NCI-H1417 (cell line): ENCODE data around the gene PSMG2.
"Not testable (repeated sequence)": the region's sequence is repeated elsewhere in the genome, so short reads cannot be mapped to it uniquely, and the experiment has no call there.

Experiments
- DNase-seq, 3 experiments: peaks; one replicate each; lab custom pipeline; 2025; lab: John Stamatoyannopoulos, UW

PSMG2 gene

DNA sequence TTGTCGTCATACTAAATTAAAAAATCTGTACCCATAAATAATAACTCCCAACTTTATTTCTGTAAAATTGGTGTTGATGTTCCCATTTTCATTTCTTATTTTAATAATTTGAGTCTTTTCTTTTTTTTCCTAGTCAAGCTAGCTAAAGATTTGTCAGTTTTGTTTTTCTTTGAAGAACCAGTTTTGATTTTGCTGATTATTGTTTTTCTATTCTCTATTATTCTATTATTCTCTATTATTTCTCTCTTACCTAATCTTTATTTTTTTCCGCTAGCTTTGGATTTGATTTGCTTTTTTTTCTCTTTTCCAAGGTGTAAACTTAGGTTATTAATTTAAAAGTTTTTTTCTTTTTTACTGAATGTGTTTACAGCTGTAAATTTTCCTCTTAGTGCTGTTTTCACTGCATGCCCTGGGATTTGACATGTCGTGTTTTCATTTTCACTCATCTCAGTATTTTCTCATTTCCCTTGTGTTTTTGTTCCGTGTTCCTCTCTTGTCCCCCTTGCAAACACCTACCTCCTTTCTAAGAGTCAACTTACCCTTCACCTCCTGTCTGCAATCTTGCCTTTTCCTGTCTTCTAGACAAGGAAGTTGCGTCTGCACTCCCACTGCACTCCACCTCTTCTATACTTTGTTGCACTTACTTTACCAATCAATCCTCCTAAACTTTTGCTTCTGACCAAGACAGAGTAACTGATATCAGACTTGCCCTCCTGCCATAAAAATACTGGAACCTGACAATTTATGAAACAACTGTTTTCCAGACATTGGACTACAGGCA lies 18.8 kb downstream of the PSMG2 start:
- DNase-seq, result no peak

DNA sequence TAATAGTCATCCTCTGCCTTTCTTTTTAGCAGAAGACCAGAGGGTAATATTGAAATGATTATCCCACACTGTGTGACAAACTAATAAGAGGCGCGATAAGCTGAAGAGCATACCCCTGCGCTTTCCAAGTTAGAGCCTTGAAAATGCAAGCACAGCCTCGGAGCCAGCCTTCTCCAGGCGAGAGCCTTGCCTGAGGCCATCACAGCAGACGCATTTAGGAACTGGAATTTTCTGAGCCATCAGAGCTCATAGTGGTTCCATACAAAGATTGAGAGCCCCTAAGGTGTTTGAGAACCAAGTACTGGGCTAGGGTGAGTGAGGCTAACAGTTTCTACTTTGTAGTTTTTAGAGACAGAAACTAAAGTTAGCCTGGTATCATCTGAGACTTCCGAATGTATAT lies 19.9 kb downstream of the PSMG2 start:
- DNase-seq, result no peak

DNA sequence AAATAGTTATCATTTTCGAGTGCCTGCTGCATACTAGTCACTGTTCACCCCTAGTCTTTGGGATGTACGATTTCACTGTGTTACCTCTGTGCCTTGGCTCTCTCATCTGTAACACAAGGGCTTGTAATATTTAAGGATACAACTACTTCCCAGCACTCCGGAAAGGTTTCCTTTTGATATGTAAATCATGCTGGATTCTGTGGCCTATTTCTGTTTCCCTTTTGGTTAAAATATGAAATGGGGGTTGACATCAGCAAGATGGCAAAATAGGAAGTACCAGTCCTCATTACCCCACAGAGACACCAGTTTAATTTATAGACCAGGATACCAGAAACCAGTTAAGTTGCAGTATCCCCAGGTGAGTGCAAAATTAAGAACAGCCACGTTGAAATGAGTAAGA lies 23.5 kb downstream of the PSMG2 start:
- no peak for DNase-seq

DNA sequence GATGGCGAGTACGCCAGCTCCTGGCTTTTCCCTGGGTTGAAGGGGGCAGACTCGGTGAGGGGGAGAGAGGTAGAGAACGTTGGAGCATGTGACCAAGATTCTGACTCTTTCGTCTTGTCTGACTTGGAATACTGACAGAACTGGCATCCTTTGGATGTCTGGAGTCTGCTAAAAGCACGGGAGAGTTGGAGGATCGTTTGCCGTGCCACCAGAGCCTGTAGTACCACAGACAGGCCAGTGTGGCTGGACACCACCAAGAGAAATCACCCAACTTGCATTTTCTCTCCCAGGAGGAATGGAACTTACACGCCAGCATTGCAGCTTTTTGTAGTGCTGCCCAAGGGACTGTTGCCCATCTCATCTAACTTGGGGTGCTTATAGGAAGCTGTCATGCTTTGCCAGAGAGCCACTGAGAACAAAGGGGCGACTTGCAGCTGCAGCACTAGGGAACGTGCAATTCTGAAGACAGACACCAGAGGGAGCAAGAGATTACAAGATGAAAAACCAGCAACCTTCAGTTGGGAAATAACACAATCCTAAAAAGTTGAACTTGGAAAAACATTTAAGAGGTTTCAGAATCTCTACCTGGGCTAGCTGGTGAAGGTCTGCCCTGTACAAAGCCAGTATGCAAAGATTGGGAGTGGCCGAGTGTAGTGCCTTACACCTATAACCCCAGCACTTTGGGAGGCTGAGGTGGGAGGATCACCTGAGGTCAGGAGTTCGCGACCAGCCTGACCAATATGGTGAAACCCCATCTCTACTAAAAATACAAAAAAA lies 24.1 kb downstream of the PSMG2 start:
- peak; percentile 44 to 84 (median 66) for DNase-seq

DNA sequence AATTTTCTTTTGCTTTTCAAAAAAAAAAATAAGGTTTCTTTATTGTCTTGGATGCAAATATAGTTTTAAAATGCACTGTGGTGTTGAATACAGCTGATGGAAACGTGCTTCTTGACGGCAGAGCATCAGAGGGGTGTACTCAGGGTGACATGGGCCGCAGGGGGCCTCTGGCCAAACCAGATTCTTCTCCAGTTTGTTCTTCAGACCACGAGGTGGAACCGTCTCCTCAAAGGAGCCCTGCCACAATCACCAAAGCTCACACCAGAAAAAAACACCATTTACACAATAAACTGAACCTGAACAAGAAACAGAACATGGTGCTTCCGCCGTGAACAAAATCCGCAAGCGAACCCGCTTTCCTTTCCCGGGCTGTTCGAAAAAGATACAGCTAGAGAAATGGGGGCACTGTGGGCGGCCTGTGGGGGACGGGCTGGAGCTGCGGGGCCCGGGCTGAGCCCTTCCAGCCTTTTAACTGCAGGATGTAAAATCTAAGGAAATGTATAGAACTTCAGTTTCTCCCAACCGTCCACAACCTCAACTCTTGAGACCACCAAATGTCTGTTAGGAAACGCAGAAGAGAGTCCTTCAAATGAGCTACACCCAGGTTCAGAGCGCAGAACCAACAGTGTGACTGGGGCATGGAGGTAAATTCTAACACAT lies 34.5 kb downstream of the PSMG2 start:
- no peak for DNase-seq

DNA sequence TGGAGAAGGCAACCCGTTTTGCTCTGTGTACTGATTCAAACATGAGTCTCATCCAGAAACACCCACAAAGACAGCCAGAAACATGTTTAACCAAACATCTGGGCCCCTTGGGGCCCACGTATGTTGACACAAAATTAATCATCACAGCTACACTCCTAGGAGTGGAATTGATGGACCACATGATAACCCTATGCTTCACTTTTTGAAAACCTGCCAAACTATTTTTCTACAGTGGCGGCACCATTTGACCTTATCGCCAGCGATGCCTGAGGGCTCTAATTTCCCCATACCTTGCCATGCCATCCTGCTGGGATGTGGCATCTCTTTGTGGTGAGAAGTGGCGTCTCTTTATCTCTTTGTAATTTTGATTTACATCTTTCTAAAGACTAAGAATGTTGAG lies 38.5 kb downstream of the PSMG2 start:
- peak; percentile 38 to 70 (median 68) for DNase-seq

DNA sequence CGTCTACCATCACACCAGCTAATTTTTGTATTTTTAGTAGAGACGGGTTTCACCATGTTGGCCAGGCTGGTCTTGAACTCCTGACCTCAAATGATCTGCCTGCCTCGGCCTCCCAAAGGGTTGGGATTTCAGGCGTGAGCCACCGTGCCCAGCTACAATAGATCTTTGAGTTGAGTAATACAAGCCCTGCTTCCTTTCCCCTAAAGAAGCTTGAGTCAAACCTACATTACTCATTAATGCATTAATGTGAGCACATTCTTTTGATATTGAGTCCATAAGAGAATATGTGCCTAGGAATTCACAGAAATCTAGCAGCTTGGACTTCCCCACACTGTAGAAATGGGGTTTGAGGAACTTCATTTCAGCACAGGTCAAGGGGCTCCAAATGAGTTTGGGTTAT lies 39.6 kb downstream of the PSMG2 start:
- DNase-seq, result no peak

DNA sequence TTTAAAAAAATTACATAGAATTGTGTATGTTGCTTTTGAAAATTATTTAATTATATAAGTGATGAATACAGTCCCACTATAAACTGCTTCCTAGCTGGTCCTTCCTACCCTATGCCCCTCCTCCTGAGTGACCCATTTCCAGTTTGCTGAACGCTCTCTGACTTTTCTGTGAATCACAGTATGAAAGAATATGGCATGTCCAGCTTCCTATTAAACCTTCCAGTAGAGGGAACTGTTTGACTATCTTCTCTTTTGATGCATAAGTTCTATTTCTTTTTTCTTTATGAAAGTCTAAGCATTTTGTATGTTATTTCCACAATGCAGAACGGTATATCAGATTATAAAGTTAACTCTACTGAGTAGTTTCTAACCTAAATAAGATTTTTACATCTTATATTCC lies 41.3 kb downstream of the PSMG2 start:
- DNase-seq, result peak in 1 of 3 experiments; percentile 58

DNA sequence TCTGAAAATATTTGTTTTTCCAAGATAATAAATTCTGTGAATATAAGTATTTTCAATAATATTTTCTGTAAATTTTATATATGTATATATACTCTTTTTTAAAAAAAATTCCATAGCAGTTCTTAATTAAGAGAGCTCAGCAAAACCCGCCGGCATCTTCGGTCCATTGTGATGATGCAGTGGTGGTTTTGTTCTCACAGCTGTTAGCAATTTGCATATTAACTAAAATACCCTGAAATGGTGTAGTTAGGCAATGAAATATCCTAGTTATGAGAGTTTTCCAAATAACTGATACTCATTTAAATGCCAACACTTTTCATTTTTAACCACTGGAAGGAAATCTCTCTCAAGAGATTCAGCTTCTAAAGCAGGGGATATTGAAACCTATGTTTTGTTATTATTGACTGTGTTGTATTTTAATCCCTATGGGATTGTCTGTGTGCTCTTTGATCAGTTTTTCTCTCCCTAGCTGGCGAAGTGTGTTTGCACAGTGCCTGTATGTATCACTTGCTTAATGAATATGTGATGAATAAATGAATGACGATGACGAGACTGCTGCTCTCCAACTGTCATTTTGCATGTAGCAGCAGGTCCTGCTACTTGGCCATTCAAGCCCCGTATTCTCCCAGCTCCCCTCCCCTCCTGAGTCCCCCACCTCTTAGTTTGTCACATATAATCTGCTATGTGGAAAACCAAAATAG lies 42.4 kb downstream of the PSMG2 start:
- DNase-seq, result no peak

DNA sequence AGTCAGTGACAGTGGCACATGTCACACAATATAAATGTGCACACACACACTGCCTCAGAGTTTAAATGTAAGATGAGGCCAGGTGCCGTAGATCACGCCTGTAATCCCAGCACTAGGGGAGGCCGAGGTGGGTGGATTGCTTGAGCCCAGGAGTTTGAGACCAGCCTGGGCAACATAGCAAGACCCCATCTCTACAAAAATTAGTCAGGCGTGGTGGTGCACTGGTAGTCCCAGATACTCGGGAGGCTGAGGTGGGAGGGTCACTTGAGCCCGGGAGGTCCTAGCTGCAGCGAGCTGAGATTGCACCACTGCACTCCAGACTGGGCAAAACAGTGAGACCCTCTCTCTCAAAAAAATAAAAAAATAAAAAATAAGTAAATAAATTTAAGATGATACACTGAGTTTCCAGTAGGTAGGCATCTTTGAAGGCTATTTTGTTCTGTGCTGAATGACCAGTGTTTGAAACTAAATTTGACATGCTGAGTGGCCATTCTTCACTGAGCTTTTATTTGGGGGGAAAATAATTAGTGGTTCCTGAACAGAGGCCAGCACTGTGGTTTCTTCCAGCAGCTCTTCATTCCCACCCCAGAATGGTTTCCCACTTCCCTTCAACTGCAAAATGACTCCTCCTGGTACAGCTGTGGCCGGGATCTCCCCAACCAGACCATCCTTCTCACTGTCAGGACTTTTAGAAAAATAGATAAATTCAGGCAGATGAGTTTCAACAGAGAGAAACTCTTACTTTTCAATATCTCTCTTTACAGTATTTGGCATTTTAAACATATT lies 44.9 kb downstream of the PSMG2 start:
- no peak for DNase-seq

DNA sequence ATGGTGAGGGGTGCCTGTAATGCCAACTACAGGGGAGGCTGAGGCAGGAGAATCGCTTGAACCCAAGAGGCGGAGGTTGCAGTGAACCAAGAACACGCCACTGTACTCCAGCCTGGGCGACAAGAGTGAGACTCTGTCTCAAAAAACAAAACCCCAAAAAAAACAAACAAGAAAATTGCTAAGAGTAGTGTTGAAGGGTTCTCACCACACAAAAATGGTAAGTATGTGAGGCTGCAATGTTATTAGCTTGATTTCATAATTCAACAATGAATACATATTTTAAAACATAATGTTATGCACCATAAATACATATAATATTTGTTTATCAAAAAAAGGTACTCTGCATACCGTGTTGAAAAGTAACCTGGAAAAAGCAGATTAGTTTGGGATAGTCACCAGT lies 45.8 kb downstream of the PSMG2 start:
- DNase-seq, result no peak

DNA sequence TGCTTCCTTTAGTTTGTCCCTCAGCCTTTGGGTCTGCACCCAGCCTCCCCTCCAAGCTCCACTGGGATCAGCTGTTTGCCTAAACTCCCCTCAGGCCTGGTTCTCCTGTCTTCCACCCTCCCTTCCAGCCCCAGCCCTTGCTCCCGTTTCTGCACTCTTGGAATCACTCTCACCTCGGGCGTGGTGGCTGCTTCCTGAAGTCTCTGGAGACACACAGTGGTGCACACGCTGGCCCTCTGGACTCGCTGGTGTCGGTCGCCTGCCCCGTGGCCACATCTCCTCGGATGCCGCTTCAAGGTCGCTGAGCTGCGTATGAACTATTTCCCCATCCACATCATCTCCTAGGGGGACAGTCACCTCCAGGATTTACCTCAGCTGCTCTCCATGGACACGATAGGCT lies 46.3 kb downstream of the PSMG2 start:
- DNase-seq, result no peak

DNA sequence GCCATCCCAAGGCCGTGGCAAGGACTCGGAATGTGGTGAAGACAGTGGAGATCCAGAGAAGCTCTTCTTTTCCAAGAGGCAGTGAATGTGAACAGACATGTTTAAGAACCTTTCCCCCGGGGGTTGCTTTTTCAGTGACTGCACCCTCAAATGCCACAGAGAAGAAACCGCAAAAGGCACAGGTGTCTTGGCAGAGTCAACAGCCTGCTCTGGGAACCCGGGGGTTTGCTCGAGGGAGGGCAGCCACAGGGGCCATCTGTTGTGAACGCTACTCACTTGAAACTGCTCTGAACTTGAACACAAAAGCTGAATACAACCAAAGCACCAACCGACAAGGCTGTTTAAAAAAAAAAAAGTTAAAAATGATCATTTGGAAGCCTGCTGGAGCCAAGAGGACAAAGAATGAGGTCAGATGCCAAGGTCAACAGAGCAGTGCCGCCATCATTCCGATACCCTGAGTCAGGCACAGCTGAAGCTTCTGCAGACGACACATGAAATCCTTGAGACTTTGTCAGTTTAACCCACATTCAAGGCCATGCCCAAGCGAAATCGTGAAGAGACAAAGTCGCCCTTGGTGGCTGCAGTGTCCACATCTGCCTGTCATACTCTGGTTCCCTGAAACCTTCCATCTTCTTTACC lies 47.4 kb downstream of the PSMG2 start:
- DNase-seq, result peak in 1 of 3 experiments; percentile 79

DNA sequence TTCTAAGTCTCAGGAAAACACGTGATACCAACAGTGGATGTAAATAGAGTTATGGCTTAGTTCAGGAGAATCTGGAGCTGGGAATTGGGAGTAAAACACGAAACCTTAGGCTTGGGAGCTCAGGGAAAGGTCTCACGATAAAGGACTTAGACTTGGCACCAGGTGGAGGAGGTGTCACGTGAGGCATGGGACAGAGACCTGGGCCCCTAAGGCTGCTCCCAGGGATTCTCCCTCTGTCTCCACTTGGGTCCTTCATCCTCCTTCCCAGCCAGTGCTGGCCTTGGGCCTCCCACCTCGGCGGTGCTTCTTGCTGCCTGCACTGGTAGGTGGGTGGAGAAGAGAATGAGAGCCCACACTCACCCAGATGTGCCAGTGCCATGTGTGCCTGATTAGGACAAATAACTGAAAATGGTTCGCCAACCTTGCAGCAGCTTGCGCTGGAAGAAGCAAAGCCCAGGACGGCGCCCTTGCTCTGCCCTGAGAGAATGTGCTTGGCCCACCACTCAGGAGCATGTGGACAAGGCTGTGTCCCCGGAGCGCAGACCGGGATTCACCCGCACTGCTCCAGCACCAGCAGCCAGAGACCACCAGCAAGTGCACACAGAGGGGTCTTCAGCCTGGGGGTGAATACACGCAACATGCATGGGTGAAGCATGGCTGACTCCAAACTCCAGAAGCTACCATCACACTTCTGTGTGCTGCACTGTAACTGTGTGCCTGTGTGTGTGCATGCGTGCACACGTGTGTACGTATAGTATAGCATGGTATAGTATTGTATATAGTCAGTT lies 48.1 kb downstream of the PSMG2 start:
- no peak for DNase-seq

DNA sequence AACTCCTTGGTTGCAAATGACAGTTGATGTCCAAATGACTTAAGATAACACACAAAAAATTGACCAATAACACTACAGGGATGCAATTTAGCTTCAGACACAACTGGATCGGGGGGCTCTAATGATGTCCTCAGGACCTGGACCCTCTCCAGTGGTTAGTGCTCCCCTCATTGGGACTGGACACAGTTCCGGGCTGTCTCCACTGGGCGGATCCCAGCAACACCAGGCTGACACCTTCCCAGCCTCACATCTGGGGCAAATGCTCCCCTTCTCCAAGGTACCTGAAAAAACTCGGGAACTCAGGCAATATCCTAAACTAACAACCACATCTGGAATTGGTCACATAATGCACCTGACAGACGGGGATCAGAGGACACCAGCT lies 48.7 kb downstream of the PSMG2 start:
- no peak for DNase-seq

DNA sequence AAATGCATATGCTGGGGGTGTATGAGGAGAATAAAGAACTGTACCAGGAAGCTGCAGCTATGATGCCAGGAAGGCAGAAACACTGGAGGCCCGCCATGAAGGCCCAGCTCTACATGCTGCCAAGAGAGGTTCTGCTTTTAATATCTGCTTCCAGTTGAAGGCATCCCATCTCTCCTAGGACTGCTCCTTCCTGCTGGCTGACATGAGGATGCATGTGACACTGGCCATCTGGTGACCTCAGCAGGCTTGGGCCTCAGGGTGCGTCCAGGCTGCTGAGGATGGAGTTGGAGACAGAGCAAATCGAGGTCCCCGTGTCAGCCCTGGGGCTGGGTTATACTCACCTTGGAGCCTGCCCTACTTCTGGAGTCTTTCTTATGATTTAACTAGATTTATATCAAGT lies 49.0 kb downstream of the PSMG2 start:
- no peak for DNase-seq

DNA sequence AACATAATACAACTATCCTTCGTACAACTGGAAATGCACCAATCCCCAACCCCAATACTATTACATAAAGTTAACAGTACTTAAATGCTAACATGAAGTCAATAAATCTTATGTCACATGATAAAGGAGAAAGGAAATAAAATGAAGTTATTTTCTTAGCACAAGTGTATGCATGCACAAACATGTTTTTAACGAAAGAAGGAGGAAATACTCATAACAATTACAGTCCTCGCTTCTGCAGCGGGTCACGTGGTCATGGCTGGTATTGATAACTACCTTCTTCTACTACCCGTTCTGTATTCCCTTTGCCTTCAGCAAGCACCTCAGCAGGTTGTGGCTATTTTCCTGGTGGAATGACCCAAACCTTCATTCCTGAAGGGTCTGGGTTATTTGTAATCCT lies 51.7 kb downstream of the PSMG2 start:
- no peak for DNase-seq

DNA sequence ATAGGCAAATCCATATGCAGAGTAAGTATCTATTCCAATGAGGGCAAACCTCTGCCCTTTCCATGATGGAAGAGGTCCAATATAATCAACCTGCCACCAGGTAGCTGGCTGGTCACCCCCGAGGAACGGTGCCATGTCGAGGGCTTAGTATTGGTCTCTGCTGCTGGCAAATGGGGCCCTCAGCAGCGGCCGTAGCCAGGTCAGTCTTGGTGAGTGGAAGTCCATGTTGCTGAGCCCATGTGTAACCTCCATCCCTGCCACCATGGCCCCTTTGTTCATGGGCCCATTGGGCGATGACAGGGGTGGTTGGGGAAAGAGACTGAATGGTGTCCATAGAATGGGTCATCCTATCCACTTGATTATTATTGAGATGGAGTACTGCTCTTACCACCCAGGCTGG lies 52.8 kb downstream of the PSMG2 start:
- not testable (repeated sequence) for DNase-seq

DNA sequence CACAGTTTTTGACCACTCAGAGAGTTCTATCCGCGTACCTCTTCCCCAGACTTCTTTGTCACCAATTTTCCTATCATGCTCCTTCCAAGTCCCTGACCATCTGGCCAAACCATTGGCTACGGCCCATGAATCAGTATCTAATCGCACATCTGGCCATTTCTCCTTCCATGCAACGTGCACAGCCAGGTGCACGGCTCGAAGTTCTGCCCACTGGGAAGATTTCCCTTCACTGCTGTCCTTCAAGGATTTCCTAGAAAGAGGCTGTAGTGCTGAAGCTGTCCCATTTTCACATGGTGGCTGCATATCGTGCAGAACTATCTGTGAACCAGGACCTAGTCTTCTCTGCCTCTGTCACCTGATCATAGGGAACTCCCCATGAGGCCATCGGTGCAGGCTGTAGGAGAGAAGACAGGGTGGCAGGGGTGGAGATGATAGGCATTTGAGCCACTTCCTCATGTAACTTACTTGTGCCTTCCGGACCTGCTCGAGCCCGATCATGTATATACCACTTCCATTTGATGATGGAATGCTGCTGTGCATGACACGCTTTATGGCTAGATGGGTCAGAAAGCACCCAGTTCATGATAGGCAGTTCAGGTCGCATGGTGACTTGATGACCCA lies 53.9 kb downstream of the PSMG2 start:
- not testable (repeated sequence) for DNase-seq

DNA sequence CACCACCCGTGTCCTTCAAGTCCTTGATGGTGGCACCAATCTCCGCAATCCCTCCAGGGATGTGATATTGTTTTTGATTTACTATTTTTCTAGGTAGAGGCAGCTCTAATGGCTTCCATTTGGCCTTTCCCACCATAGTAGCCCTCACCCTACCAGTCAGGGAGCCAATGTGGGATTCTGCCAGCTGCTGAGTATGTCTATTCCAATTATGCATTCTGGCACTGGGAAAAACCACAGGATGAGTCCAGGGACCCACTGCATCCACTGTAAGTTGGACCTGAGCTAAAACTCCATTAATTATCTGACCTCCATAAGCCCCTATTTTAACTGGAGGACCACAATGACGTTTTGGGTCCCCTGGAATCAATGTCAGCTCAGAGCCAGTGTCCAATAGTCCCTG lies 55.7 kb downstream of the PSMG2 start:
- DNase-seq, result not testable (repeated sequence)
